Measurements from ENCODE around the gene GRHL3. TPM values are rescaled to one million over a fixed set of nuclear protein-coding genes. Genes with fewer than 3 reads are reported as not detected.

The GRHL3 gene
- polyA plus RNA-seq, 1 experiment: 0.04 TPM

- DNase-seq (ENCODE audit: low read depth, low spot score): no peak
- H3K27ac ChIP-seq (ENCODE audit: low read depth, low read length): no peak overlapping the region
- ChIA-PET POLR2A (interaction anchor here (0.6 to 0.9 kb wide), 2 partner anchors 13 to 123 kb away, joined by 3 read pairs; no protein-coding TSS in a partner anchor), CTCF (interaction anchor here (1.1 kb wide), 1 partner anchor 39 kb away, joined by 4 read pairs; no protein-coding TSS in a partner anchor)
- H3K4me3 ChIP-seq (ENCODE audit: low read depth, low read length): no peak overlapping the region
- no peak for TF ChIP-seq CTCF (IDR thresholded peaks at IDR 0.05; ENCODE audit: low read depth, low read length)
- no peaks in the 10 kb centered on the region for H3K27me3 ChIP-seq (ENCODE audit: control insufficient read depth, insufficient read depth, low read length)
- H3K9me3 ChIP-seq (ENCODE audit: control insufficient read depth, insufficient read depth, low read length): no peaks in the 10 kb centered on the region; the same call in 1 of the 2 replicates
These were observed 32.9 kb downstream of the GRHL3 start for GRCh38 chr1:24351918-24352627.

GRCh38 chr1:24353292-24353891 is 34.2 kb downstream of the GRHL3 start:
- CTCF ChIA-PET: no interaction called here

GRCh38 chr1:24355466-24355865 is 36.3 kb downstream of the GRHL3 start:
- Histone ChIP-seq H3K27ac (ENCODE audit: low read depth, low read length) (no peak overlapping the region), H3K9me3 (ENCODE audit: control insufficient read depth, insufficient read depth, low read length) (no peaks in the 10 kb centered on the region; the same call in 1 of the 2 replicates), H3K27me3 (ENCODE audit: control insufficient read depth, insufficient read depth, low read length) (no peaks in the 10 kb centered on the region), H3K4me3 (ENCODE audit: low read depth, low read length) (no peak overlapping the region)
- ChIA-PET CTCF (interaction anchor here (0.7 to 1.4 kb wide), 2 partner anchors 36 to 1419 kb away, joined by 4 to 6 read pairs; no protein-coding TSS in a partner anchor), POLR2A (interaction anchor here (0.9 kb wide), 1 partner anchor 29 kb away, joined by 5 read pairs; no protein-coding TSS in a partner anchor)
- TF ChIP-seq CTCF (IDR thresholded peaks at IDR 0.05; ENCODE audit: low read depth, low read length): no peak
- no peak for DNase-seq (ENCODE audit: low read depth, low spot score)

More at GRCh38 chr1:24353292-24353891, 34.2 kb downstream of the GRHL3 start:
- H3K4me3 ChIP-seq (ENCODE audit: low read depth, low read length): no peak overlapping the region
- POLR2A ChIA-PET: no interaction called here
- H3K27me3 ChIP-seq (ENCODE audit: control insufficient read depth, insufficient read depth, low read length): no peaks in the 10 kb centered on the region
- no peak for DNase-seq (ENCODE audit: low read depth, low spot score)
- H3K27ac ChIP-seq (ENCODE audit: low read depth, low read length): no peak overlapping the region
- TF ChIP-seq CTCF (IDR thresholded peaks at IDR 0.05; ENCODE audit: low read depth, low read length): no peak
- H3K9me3 ChIP-seq (ENCODE audit: control insufficient read depth, insufficient read depth, low read length): no peaks in the 10 kb centered on the region; the same call in 1 of the 2 replicates

- Histone ChIP-seq H3K27ac (ENCODE audit: low read depth, low read length) (no peak overlapping the region), H3K4me3 (ENCODE audit: low read depth, low read length) (no peak overlapping the region), H3K27me3 (ENCODE audit: control insufficient read depth, insufficient read depth, low read length) (no peaks in the 10 kb centered on the region), H3K9me3 (ENCODE audit: control insufficient read depth, insufficient read depth, low read length) (no peaks in the 10 kb centered on the region; the same call in 1 of the 2 replicates)
- CTCF ChIA-PET: interaction anchor here (2.1 kb wide), 1 partner anchor 34 kb away, joined by 6 read pairs; no protein-coding TSS in a partner anchor
- DNase-seq (ENCODE audit: low read depth, low spot score): no peak
- POLR2A ChIA-PET: interaction anchor here (0.7 kb wide), 1 partner anchor 510 kb away, joined by 3 read pairs; no protein-coding TSS in a partner anchor
- TF ChIP-seq CTCF (IDR thresholded peaks at IDR 0.05; ENCODE audit: low read depth, low read length): no peak
These were observed 37.9 kb downstream of the GRHL3 start for GRCh38 chr1:24357038-24357437.

- CTCF ChIA-PET: interaction anchor here (1.6 kb wide), 1 partner anchor 31 kb away, joined by 8 read pairs; no protein-coding TSS in a partner anchor
- POLR2A ChIA-PET: no interaction called here
These were observed 41.5 kb downstream of the GRHL3 start for GRCh38 chr1:24360681-24361080.

More at GRCh38 chr1:24360681-24361080, 41.5 kb downstream of the GRHL3 start:
- Histone ChIP-seq H3K9me3 (ENCODE audit: control insufficient read depth, insufficient read depth, low read length) (no peaks in the 10 kb centered on the region; the same call in 1 of the 2 replicates), H3K4me3 (ENCODE audit: low read depth, low read length) (no peak overlapping the region), H3K27ac (ENCODE audit: low read depth, low read length) (no peak overlapping the region), H3K27me3 (ENCODE audit: control insufficient read depth, insufficient read depth, low read length) (no peaks in the 10 kb centered on the region)
- no peak for TF ChIP-seq CTCF (IDR thresholded peaks at IDR 0.05; ENCODE audit: low read depth, low read length)
- no peak for DNase-seq (ENCODE audit: low read depth, low spot score)
